Activated CD8-positive, alpha-beta memory T cell treated with anti-CD3 and anti-CD28 coated beads for 4 hours (primary cell): ENCODE data around the gene DUS2.

Experiments used
- DNase-seq, 2 donors: peaks; one replicate each; pipeline ENCODE4 v3.0.0-alpha.2; 2020; ENCODE audit warnings: low read depth in 2 of 2

Gene DUS2

DNA sequence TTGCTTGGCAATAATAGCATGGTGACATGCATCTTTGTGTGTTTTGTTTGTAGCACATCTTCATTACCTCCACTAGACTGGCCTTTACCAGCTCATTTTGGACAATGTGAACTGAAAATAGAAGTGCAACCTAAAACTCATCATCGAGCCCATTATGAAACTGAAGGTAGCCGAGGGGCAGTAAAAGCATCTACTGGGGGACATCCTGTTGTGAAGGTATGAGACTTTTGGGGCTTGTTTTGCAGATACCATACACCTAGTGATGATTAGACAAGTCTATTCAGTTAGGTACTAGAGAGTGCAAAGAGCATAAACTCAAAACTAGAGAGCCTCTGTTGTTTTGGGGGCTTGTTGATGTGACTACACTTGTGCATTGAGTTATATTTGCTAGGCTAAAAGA lies 103.3 kb downstream of the DUS2 start:
- no peak for DNase-seq

DNA sequence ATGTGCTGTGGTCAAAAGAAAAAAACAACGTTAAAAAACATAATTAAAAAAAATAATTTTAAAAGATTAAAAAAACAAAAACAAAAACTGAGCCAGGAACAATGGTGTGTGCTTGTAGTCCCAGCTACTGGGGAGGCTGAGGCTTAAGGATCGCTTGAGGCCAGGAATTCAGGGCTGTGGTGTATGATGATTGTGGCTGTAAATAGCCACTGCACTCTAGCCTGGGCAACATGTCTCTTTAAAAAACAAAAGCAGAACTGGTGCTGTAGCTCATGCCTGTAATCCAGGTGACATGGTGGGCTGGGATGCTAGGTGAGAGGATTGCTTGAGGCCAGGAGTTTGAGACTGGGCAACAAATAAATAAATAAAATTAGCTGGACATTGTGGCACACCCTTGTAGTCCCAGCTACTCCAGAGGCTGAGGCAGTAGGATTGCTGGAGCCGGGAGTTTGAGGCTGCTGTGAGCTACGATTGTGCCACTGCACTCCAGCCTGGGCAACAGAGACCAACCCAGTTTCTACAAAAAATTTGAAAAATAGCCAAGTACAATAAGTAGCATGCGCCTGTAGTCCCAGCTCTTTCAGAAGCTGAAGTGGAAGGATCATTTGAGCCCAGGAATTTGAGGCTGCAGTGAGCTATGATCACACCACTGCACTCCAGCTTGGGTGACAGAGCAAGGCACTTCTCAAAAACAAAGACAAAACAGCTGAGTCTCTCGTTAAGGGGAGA lies 105.7 kb downstream of the DUS2 start:
- DNase-seq = no peak
